Activated CD4-positive, alpha-beta T cell treated with anti-CD3 and anti-CD28 coated beads, Interleukin-10, Interleukin-2, amounts not matched to agents 100 ng/mL and 50 ng/mL, durations not matched to agents 16 hours and 8 hours (primary cell): ENCODE results near the gene MXD4.
A peak's percentile ranks its signal among the peaks of the same experiment; 100 is the strongest.
"Not testable (repeated sequence)": the region's sequence is repeated elsewhere in the genome, so short reads cannot be mapped to it uniquely, and the experiment has no call there.

Experiments used
- DNase-seq: peaks from one replicate; pipeline ENCODE4 v3.0.0-alpha.2; 2020

MXD4 gene

GRCh38 chr4:2249526-2250356 is 12.2 kb downstream of the MXD4 start:
- DNase-seq = no peak

- no peak for DNase-seq
These were observed 13.1 kb downstream of the MXD4 start for GRCh38 chr4:2248821-2249261.

- DNase-seq = no peak
These were observed 13.7 kb downstream of the MXD4 start for GRCh38 chr4:2248044-2248780.

- no peak for DNase-seq
These were observed 14.5 kb downstream of the MXD4 start for GRCh38 chr4:2247128-2248043.

- DNase-seq = no peak
These were observed 15.4 kb downstream of the MXD4 start for GRCh38 chr4:2246384-2247127.

- DNase-seq = no peak
These were observed 16.1 kb downstream of the MXD4 start for GRCh38 chr4:2245787-2246275.

- no peak for DNase-seq
These were observed 16.7 kb downstream of the MXD4 start for GRCh38 chr4:2245057-2245786.

GRCh38 chr4:2243681-2244380 is 18.1 kb downstream of the MXD4 start:
- peak; percentile 27 for DNase-seq

GRCh38 chr4:2241410-2242353 is 20.2 kb downstream of the MXD4 start, which contains the start of the genes HAUS3 and POLN:
Gene HAUS3, minus strand, starts transcription at chr4:2242121. Its CDS starts 1,175 bp downstream, at chr4:2240946.
Gene POLN, minus strand, starts transcription at chr4:2242121. Its CDS starts 12,890 bp downstream, at chr4:2229231.
- peak; percentile 100 for DNase-seq

- DNase-seq = peak; percentile 28
These were observed 20.9 kb downstream of the MXD4 start for GRCh38 chr4:2241003-2241402.

- DNase-seq = no peak
These were observed 24.8 kb downstream of the MXD4 start for GRCh38 chr4:2236944-2237666.

- no peak for DNase-seq
These were observed 30.8 kb downstream of the MXD4 start for GRCh38 chr4:2231082-2231481.

GRCh38 chr4:2226261-2226660 is 35.6 kb downstream of the MXD4 start:
- no peak for DNase-seq

GRCh38 chr4:2222838-2223237 is 39.1 kb downstream of the MXD4 start:
- no peak for DNase-seq

- not testable (repeated sequence) for DNase-seq
These were observed 40.5 kb downstream of the MXD4 start for GRCh38 chr4:2221378-2221777.

- DNase-seq = peak; percentile 80
These were observed 41.8 kb downstream of the MXD4 start for GRCh38 chr4:2220016-2220630.

GRCh38 chr4:2219233-2219760 is 42.6 kb downstream of the MXD4 start:
- DNase-seq = no peak

GRCh38 chr4:2218436-2218835 is 43.5 kb downstream of the MXD4 start:
- DNase-seq = no peak
